IMR-90 (cell line): ENCODE measurements around the gene VPS50. TPM values are rescaled to one million over a fixed set of nuclear protein-coding genes. Genes with fewer than 3 reads are reported as not detected.

Source experiments
- ATAC-seq: fragments of 200-7000 bp; cut with Tn5 transposase; 2 replicates; pipeline ENCODE4 v1.9.1; 2020; ENCODE audit warnings: low read depth, mild to moderate bottlenecking, moderate library complexity
- BruUV-seq: library from RNA; stranded (reverse); fragments of 400-500 nt; replicated peaks from 2 replicates; lab custom pipeline; 2021; lab: Mats Ljungman, UMichigan
- CTCF ChIA-PET: fragments of 300-600 bp; formaldehyde crosslinking; extraction: SDS; loops from one replicate; lab custom pipeline; 2021; ENCODE audit warnings: antibody characterized with exemption; lab: Yijun Ruan, JAX
- POLR2A ChIA-PET: fragments of 300-600 bp; sonication (Branson Sonifier 250); formaldehyde crosslinking; loops from one replicate; lab custom pipeline; 2022; ENCODE audit warnings: antibody characterized with exemption; ENCODE audit not compliant: unreplicated experiment; lab: Charles Lee
- DNase-seq: peaks from one replicate; pipeline ENCODE4 v3.0.0; 2013
- H2AFZ ChIP-seq: replicated peaks from 2 replicates; pipeline ENCODE3; 2013; ENCODE audit warnings: low read length, mild to moderate bottlenecking; ENCODE audit not compliant: poor library complexity
- H2AK5ac ChIP-seq: 2 replicates; pipeline ENCODE4 v1.6.1; 2013; ENCODE audit warnings: low read depth, low read length, inconsistent platforms
- H2AK9ac ChIP-seq: replicated peaks from 2 replicates; pipeline ENCODE3; 2013; ENCODE audit warnings: mild to moderate bottlenecking, low read depth, low read length, moderate library complexity; ENCODE audit not compliant: poor library complexity
- H2BK120ac ChIP-seq: 2 replicates; pipeline ENCODE4 v1.6.1; 2013; ENCODE audit warnings: low read depth, low read length, inconsistent platforms
- H2BK15ac ChIP-seq: 3 replicates; pipeline ENCODE4 v1.6.1; 2013; ENCODE audit warnings: low read depth, low read length, inconsistent platforms
- H2BK20ac ChIP-seq: 2 replicates; pipeline ENCODE4 v1.6.1; 2013; ENCODE audit warnings: low read depth, mild to moderate bottlenecking, inconsistent platforms, low read length, moderate library complexity
- H2BK5ac ChIP-seq: 2 replicates; pipeline ENCODE4 v1.6.1; 2013; ENCODE audit warnings: mild to moderate bottlenecking, low read depth, low read length, inconsistent platforms; ENCODE audit not compliant: poor library complexity, severe bottlenecking
- H3K14ac ChIP-seq: replicated peaks from 2 replicates; pipeline ENCODE4 v1.6.1; 2013; ENCODE audit warnings: low read depth, low read length, inconsistent platforms
- H3K18ac ChIP-seq: 2 replicates; pipeline ENCODE4 v1.6.1; 2013; ENCODE audit warnings: low read depth, low read length, control low read depth
- H3K23ac ChIP-seq: 2 replicates; pipeline ENCODE4 v1.6.1; 2013; ENCODE audit warnings: low read depth, low read length, inconsistent platforms
- H3K27ac ChIP-seq: 2 replicates; pipeline ENCODE4 v1.5.1; 2013; ENCODE audit warnings: mild to moderate bottlenecking, control low read depth, low read length; ENCODE audit not compliant: insufficient read depth
- H3K27me3 ChIP-seq: 2 replicates; pipeline ENCODE4 v1.6.1; 2013; ENCODE audit warnings: low read length; ENCODE audit not compliant: control insufficient read depth, insufficient read depth
- H3K36me3 ChIP-seq: 2 replicates; pipeline ENCODE4 v1.6.1; 2013; ENCODE audit warnings: low read length, mixed read lengths; ENCODE audit not compliant: control insufficient read depth, insufficient read depth
- H3K4ac ChIP-seq: 2 replicates; pipeline ENCODE4 v1.6.1; 2013; ENCODE audit warnings: low read depth, low read length, inconsistent platforms
- H3K4me1 ChIP-seq: 2 replicates; pipeline ENCODE4 v1.6.1; 2013; ENCODE audit warnings: low read length, mixed read lengths; ENCODE audit not compliant: control insufficient read depth, insufficient read depth
- H3K4me2 ChIP-seq: 2 replicates; pipeline ENCODE4 v1.6.1; 2013; ENCODE audit warnings: low read depth, mild to moderate bottlenecking, control low read depth, low read length, moderate library complexity
- H3K4me3 ChIP-seq: 2 replicates; pipeline ENCODE4 v1.5.1; 2013; ENCODE audit warnings: low read depth, mild to moderate bottlenecking, control low read depth, low read length, moderate library complexity; ENCODE audit not compliant: insufficient read depth
- H3K56ac ChIP-seq: 2 replicates; pipeline ENCODE4 v1.6.1; 2013; ENCODE audit warnings: low read length, inconsistent platforms; ENCODE audit not compliant: insufficient read depth; ENCODE audit errors: extremely low read depth
- H3K79me1 ChIP-seq, 2 experiments: 2 replicates each; pipeline ENCODE4 v1.6.1; 2013; ENCODE audit warnings: low read length in 2 of 2, inconsistent platforms in 1 of 2, low read depth in 1 of 2
- H3K9ac ChIP-seq: 2 replicates; pipeline ENCODE4 v1.6.1; 2013; ENCODE audit warnings: low read depth, low read length, control low read depth
- H3K9me1 ChIP-seq: 2 replicates; pipeline ENCODE4 v1.6.1; 2013; ENCODE audit warnings: low read length, inconsistent platforms; ENCODE audit not compliant: insufficient read depth
- H3K9me3 ChIP-seq: 2 replicates; pipeline ENCODE4 v1.6.1; 2013; ENCODE audit warnings: low read length; ENCODE audit not compliant: control insufficient read depth, insufficient read depth
- H4K20me1 ChIP-seq: 2 replicates; pipeline ENCODE4 v1.6.1; 2013; ENCODE audit warnings: low read length, inconsistent platforms; ENCODE audit not compliant: insufficient read depth
- H4K5ac ChIP-seq: 2 replicates; pipeline ENCODE4 v1.6.1; 2013; ENCODE audit warnings: mild to moderate bottlenecking, low read depth, low read length, control low read depth
- H4K8ac ChIP-seq, 2 experiments: 2 replicates each; pipeline ENCODE4 v1.6.1; 2013; ENCODE audit warnings: low read depth in 2 of 2, low read length in 2 of 2, control low read depth in 1 of 2, inconsistent platforms in 1 of 2
- H4K91ac ChIP-seq: 2 replicates; pipeline ENCODE4 v1.6.1; 2013; ENCODE audit warnings: low read depth, low read length, inconsistent platforms; ENCODE audit not compliant: insufficient read depth
- BHLHE40 ChIP-seq: fragments of 150-350 bp; IDR thresholded peaks from 2 replicates; pipeline ENCODE4 v1.6.1; 2016; ENCODE audit warnings: mild to moderate bottlenecking, low read depth, low read length
- CHD1 ChIP-seq: IDR thresholded peaks from 2 replicates; pipeline ENCODE4 v1.6.1; 2012; ENCODE audit warnings: low read depth, low read length, improper control_type of control experiment
- FOS ChIP-seq: fragments of 150-350 bp; IDR thresholded peaks from 2 replicates; pipeline ENCODE4 v1.6.1; 2016; ENCODE audit warnings: low read depth, low read length
- MAFK ChIP-seq: IDR thresholded peaks from 2 replicates; pipeline ENCODE4 v1.6.1; 2012; ENCODE audit warnings: low read depth, low read length, improper control_type of control experiment
- MAZ ChIP-seq: IDR thresholded peaks from 2 replicates; pipeline ENCODE4 v1.6.1; 2012; ENCODE audit warnings: low read depth, mild to moderate bottlenecking, low read length, improper control_type of control experiment, moderate library complexity, borderline replicate concordance
- MXI1 ChIP-seq: IDR thresholded peaks from 2 replicates; pipeline ENCODE4 v1.6.1; 2012; ENCODE audit warnings: low read depth, mild to moderate bottlenecking, low read length, moderate library complexity, borderline replicate concordance
- NFE2L2 ChIP-seq: fragments of 150-350 bp; IDR thresholded peaks from 2 replicates; pipeline ENCODE4 v1.6.1; 2016; ENCODE audit warnings: low read depth, mild to moderate bottlenecking, low read length
- POLR2A ChIP-seq: IDR thresholded peaks from 2 replicates; pipeline ENCODE4 v1.6.1; 2012; ENCODE audit warnings: mild to moderate bottlenecking, low read depth, low read length
- RAD21 ChIP-seq: IDR thresholded peaks from 2 replicates; pipeline ENCODE4 v1.6.1; 2012; ENCODE audit warnings: low read length, improper control_type of control experiment
- RCOR1 ChIP-seq: IDR thresholded peaks from 2 replicates; pipeline ENCODE4 v1.6.1; 2012; ENCODE audit warnings: mild to moderate bottlenecking, low read length, improper control_type of control experiment; ENCODE audit not compliant: insufficient replicate concordance
- RFX5 ChIP-seq: IDR thresholded peaks from 2 replicates; pipeline ENCODE4 v1.8.0; 2012; ENCODE audit warnings: low read depth, mild to moderate bottlenecking, low read length, moderate library complexity
- SMC3 ChIP-seq: fragments of 150-350 bp; IDR thresholded peaks from 2 replicates; pipeline ENCODE4 v1.6.1; 2016; ENCODE audit warnings: low read depth, mild to moderate bottlenecking, antibody characterized with exemption, low read length, moderate library complexity
- WGBS, 2 experiments: methylation state at CpG; one replicate each; pipeline versions ENCODE4 v1.1.5 to v1.1.7; 2013; ENCODE audit warnings: missing lambda C conversion rate in 2 of 2; ENCODE audit not compliant: insufficient read length in 1 of 2; ENCODE audit errors: extremely low coverage in 2 of 2; 5-methylcytosine and 5-hydroxymethylcytosine counted together
- dilution Hi-C: fragments of 300-500 bp; cut with HindIII; formaldehyde crosslinking; loops from one replicate; pipeline ENCODE4 v1.14.3; 2018; ENCODE audit warnings: low sequenced_read_pairs; ENCODE audit not compliant: unreplicated experiment
- in situ Hi-C: fragments of 300-500 bp; cut with MboI; formaldehyde crosslinking; loops from 3 replicates; pipeline ENCODE4 v1.14.3; 2019; ENCODE audit warnings: low sequenced_read_pairs, inconsistent platforms, mixed read lengths
- intact Hi-C: fragments of 100-400 bp; cut with micrococcal nuclease; formaldehyde crosslinking; loops from 2 replicates; pipeline ENCODE4 v1.10.0; 2022
- polyA plus RNA-seq, 3 experiments: library from polyadenylated mRNA; depleted of rRNA; stranded (reverse); fragments of >200 nt; gene quantifications; 2 replicates each; pipeline ENCODE4 v1.2.3, GENCODE V29; 2012; ENCODE audit warnings: low replicate concordance in 1 of 3
- total RNA-seq: library from RNA; depleted of rRNA; stranded (reverse); fragments of >200 nt; gene quantifications from 2 replicates; pipeline ENCODE4 v1.2.3, GENCODE V29; 2012
- TF ChIP-seq, protein P1 (sequence below): conservative IDR thresholded peaks from 2 replicates; pipeline ENCODE4 v1.5.1; 2012; ENCODE audit warnings: mild to moderate bottlenecking, low read depth, low read length, improper control_type of control experiment
- TF ChIP-seq, protein P2 (sequence below): fragments of 150-350 bp; IDR thresholded peaks from 2 replicates; pipeline ENCODE4 v1.6.1; 2017; ENCODE audit warnings: mild to moderate bottlenecking, antibody characterized with exemption, low read length, low read depth
- TF ChIP-seq, protein P3 (sequence below): fragments of 150-350 bp; IDR thresholded peaks from 2 replicates; pipeline ENCODE4 v1.6.1; 2016; ENCODE audit warnings: low read depth, mild to moderate bottlenecking, low read length, moderate library complexity, borderline replicate concordance

Gene VPS50
- total and polyA plus RNA-seq, 2 of the 4 experiments (the other 2 are of a cell fraction), result 7.1 to 22.0 TPM

DNA sequence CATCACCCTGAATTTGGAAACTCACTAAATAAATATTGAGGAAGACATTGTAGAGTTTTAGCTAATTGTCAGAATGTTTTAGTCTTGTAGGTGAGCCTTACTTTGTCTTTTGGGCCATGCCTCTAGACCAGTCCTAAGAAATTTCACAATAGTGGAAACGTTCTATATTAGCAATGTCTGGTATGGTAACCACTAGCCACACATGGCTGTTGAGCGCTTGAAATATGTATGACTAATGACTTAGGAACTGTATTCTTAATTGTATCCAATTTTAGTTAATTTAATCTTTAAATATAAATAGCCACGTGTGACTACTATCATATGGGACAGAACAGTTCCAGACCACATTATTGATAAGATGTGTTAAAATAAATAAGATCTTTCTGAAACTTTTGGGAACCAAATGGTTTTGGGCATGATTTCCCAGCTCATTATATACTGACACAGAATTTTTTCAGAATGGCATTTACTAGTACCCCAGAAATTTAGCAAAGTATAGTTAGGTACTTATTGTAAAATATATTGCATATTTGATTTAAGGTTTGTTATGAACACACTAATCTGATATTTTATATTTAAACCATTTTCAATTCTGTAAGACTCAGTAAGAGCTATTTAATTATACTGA lies 95.0 kb downstream of the VPS50 start:
- CTCF ChIA-PET, result interaction anchor here (0.5 to 0.6 kb wide), 4 partner anchors 12 to 232 kb away, joined by 3 to 5 read pairs (median 3); partner anchors contain the start of gene HEPACAM2
- BruUV-seq, result no TSS peak
- TF ChIP-seq, protein P1, sequence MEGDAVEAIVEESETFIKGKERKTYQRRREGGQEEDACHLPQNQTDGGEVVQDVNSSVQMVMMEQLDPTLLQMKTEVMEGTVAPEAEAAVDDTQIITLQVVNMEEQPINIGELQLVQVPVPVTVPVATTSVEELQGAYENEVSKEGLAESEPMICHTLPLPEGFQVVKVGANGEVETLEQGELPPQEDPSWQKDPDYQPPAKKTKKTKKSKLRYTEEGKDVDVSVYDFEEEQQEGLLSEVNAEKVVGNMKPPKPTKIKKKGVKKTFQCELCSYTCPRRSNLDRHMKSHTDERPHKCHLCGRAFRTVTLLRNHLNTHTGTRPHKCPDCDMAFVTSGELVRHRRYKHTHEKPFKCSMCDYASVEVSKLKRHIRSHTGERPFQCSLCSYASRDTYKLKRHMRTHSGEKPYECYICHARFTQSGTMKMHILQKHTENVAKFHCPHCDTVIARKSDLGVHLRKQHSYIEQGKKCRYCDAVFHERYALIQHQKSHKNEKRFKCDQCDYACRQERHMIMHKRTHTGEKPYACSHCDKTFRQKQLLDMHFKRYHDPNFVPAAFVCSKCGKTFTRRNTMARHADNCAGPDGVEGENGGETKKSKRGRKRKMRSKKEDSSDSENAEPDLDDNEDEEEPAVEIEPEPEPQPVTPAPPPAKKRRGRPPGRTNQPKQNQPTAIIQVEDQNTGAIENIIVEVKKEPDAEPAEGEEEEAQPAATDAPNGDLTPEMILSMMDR, result no peak
- TF ChIP-seq, protein P2, sequence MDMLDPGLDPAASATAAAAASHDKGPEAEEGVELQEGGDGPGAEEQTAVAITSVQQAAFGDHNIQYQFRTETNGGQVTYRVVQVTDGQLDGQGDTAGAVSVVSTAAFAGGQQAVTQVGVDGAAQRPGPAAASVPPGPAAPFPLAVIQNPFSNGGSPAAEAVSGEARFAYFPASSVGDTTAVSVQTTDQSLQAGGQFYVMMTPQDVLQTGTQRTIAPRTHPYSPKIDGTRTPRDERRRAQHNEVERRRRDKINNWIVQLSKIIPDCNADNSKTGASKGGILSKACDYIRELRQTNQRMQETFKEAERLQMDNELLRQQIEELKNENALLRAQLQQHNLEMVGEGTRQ, result no peak
- TF ChIP-seq SMC3, result no peak
- no peak for TF ChIP-seq MXI1
- 0 out of 2 replicates have a peak, but pooled peaks have one; percentile 22 for TF ChIP-seq BHLHE40
- TF ChIP-seq CHD1, result no peak
- TF ChIP-seq NFE2L2, result no peak
- TF ChIP-seq, protein P3, sequence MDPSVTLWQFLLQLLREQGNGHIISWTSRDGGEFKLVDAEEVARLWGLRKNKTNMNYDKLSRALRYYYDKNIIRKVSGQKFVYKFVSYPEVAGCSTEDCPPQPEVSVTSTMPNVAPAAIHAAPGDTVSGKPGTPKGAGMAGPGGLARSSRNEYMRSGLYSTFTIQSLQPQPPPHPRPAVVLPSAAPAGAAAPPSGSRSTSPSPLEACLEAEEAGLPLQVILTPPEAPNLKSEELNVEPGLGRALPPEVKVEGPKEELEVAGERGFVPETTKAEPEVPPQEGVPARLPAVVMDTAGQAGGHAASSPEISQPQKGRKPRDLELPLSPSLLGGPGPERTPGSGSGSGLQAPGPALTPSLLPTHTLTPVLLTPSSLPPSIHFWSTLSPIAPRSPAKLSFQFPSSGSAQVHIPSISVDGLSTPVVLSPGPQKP, result no peak
- no peak for TF ChIP-seq RAD21
- TF ChIP-seq MAFK, result no peak
- TF ChIP-seq MAZ, result no peak
- TF ChIP-seq RCOR1, result no peak
- TF ChIP-seq RFX5, result no peak
- TF ChIP-seq FOS, result peak; percentile 75; the same call in 1 of the 2 replicates
- TF ChIP-seq POLR2A, result no peak

More for the DNA sequence above, 95.0 kb downstream of the VPS50 start:
- Histone ChIP-seq H3K23ac (no peak overlapping the region), H3K56ac (no peak overlapping the region), H3K9me1 (no peaks in the 10 kb centered on the region), H2BK15ac (no peak overlapping the region), H3K14ac (no peak overlapping the region), H3K27me3 (no peaks in the 10 kb centered on the region), H3K18ac (no peak overlapping the region), H3K4me3 (no peak overlapping the region), H3K36me3 (no peaks in the 10 kb centered on the region), H2BK120ac (peak overlapping the region; percentile 65; the same call in 1 of the 2 replicates), H4K5ac (no peak overlapping the region), H2AK5ac (no peak overlapping the region), H3K27ac (no peak overlapping the region; the same call in 1 of the 2 replicates), H3K4me1 (peaks cover 4% of the 10 kb centered on the region; the same call in 1 of the 2 replicates), H4K8ac (no peak overlapping the region; a peak in 1 of 4 replicates), H3K9me3 (no peaks in the 10 kb centered on the region), H2BK20ac (no peak overlapping the region), H2BK5ac (peak overlapping the region; percentile 93), H3K4me2 (no peak overlapping the region), H2AFZ (no peak overlapping the region), H4K91ac (no peak overlapping the region), H2AK9ac (no peak overlapping the region), H3K9ac (no peak overlapping the region), H3K79me1 (no peaks in the 10 kb centered on the region; a peak in 1 of 4 replicates), H4K20me1 (no peaks in the 10 kb centered on the region), H3K4ac (no peak overlapping the region)
- POLR2A ChIA-PET, result no interaction called here
- intact Hi-C loops, result no loop called here
- dilution Hi-C loops, result no loop called here
- no CpG with 5 or more reads among the region's 3 CpGs for WGBS, 2 experiments
- in situ Hi-C loops, result no loop called here
- ATAC-seq (peak; percentile 98), DNase-seq (peak; percentile 90)
